GM10266 (cell line): Measurements from ENCODE around the gene CALM1.

Experiments
- DNase-seq: peaks from one replicate; pipeline ENCODE4 v3.0.0; 2012; ENCODE audit errors: extremely low spot score
- TF ChIP-seq, protein P1 (sequence below): IDR thresholded peaks from 2 replicates; pipeline ENCODE4 v1.5.1; 2012; ENCODE audit warnings: mild to moderate bottlenecking, low read depth; ENCODE audit not compliant: control insufficient read depth, insufficient read depth; ENCODE audit errors: missing control alignments

Gene CALM1

DNA sequence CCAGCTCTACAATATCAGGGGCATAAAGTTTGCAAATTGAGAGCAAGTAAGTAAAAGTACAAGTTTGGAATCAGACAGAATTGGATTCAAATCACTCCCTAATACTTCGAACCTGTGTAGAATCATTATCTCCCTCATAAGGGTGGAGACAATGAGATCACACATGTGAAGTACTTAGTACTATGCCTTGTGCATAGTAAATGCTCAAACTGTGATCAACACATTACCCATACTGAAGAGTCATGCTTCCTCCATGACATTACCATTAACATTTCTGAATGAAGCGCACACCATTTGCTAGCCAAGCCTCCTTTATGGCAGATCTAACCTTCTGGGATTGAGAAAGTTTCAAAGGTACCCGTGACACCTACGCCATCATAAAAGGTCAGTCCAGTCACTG is 38.5 kb upstream of the CALM1 start:
- DNase-seq: no peak
- TF ChIP-seq, protein P1, sequence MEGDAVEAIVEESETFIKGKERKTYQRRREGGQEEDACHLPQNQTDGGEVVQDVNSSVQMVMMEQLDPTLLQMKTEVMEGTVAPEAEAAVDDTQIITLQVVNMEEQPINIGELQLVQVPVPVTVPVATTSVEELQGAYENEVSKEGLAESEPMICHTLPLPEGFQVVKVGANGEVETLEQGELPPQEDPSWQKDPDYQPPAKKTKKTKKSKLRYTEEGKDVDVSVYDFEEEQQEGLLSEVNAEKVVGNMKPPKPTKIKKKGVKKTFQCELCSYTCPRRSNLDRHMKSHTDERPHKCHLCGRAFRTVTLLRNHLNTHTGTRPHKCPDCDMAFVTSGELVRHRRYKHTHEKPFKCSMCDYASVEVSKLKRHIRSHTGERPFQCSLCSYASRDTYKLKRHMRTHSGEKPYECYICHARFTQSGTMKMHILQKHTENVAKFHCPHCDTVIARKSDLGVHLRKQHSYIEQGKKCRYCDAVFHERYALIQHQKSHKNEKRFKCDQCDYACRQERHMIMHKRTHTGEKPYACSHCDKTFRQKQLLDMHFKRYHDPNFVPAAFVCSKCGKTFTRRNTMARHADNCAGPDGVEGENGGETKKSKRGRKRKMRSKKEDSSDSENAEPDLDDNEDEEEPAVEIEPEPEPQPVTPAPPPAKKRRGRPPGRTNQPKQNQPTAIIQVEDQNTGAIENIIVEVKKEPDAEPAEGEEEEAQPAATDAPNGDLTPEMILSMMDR: no peak

DNA sequence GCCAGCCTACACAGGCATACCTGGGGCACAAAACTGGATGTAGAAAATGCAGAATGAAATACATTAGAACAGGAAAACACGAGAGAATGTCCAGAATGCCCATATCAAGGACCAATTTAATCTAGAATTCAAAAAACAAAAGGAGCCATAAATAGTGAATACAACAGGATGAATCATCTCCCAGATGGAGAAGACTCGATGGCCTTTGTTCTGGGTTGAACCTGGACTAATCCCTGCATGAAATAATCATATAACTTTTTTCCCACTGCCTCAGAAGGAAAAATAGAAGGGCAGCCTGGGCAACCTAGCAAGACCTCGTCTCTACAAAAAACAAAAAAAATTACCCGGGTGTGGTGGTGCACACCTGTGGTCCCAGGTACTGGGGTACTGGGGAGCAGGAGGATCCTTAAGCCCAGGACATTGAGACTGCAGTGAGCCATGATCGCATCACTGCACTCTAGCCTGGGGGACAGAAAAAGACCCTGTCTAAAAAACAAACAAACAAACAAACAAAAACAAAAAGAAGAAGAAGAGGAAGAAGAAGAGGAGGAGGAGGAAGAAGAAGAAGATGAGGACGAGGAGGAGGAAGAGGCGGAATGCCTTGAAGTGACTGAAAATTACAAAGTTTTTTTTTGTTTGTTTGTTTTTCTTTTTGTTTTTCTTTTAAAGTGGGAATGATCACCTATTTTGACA is 34.8 kb upstream of the CALM1 start:
- TF ChIP-seq, protein P1: no peak
- DNase-seq: no peak

DNA sequence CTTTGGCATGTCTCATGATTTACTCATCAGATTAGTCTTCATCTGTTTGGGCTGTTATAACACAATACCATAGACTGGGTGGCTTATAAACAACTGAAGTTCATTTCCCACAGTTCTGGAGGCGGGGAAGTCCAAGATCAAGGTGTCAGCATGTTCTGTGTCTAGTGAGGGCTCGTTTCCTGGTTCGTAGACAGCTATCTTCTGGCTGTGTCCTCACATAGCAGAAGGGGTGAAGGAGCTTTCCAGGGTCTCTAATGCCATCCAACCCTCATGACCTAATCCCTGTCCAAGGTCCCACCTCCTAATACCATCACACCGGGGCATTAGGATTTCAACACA is 34.3 kb upstream of the CALM1 start:
- TF ChIP-seq, protein P1: no peak
- no peak for DNase-seq

GRCh38 chr14:90368946-90369721 is 27.7 kb upstream of the CALM1 start:
- TF ChIP-seq, protein P1: peak; percentile 20
- no peak for DNase-seq

DNA sequence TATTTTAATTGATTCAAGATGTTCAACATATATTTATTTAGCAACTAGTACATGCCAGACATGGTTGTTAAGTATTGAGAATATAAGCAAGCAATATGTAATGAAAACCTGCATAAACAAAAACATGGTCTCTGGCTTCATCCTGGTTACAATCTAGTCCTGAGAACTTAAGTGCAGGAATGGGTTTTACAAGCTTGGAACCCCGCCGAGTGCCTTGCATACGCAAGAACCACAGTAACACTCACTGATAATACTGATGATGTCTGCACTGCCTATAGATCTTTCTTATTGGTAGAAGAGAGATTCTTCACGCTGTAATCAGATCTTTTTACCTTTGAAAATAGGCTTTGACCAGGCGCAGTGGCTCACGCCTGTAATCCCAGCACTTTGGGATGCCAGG is 22.9 kb upstream of the CALM1 start:
- TF ChIP-seq, protein P1: no peak

DNA sequence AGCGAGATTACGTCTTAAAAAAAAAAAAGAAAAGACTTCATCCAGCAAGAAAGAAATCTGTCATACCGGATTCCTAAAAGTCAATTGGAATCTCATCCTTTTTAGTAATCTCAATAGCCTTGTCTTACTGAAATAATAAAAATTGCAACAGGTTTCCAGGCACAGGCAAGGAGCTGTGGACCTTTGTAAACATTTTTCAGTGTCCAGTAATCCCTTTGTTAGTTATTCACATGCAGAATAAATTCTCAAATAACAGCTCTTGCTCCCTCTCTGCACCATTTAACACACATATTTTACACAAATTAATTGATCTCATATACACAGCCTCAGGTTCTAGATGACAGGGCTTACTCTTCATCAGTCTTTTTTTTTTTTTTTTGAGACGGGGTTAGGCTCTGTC is 22.0 kb upstream of the CALM1 start:
- no peak for DNase-seq
- TF ChIP-seq, protein P1: no peak

More for the DNA sequence above, 22.9 kb upstream of the CALM1 start:
- DNase-seq: no peak

GRCh38 chr14:90375934-90376333 is 20.9 kb upstream of the CALM1 start:
- TF ChIP-seq, protein P1: no peak
- DNase-seq: no peak
